RWPE2 (cell line): ENCODE measurements around the gene HSPA9.
A peak's percentile ranks its signal among the peaks of the same experiment; 100 is the strongest.

Experiments
- ATAC-seq: fragments of 200-7000 bp; cut with Tn5 transposase; 3 replicates; pipeline ENCODE4 v1.9.1; 2021; ENCODE audit warnings: low read depth
- DNase-seq: peaks from one replicate; pipeline ENCODE4 v3.0.0-alpha.2; 2020; ENCODE audit warnings: low spot score
- H3K27ac ChIP-seq: fragments of 450-650 bp; 2 replicates; pipeline ENCODE4 v1.5.1; 2017; ENCODE audit warnings: mild to moderate bottlenecking; ENCODE audit not compliant: poor library complexity, severe bottlenecking
- H3K27me3 ChIP-seq: fragments of 250-450 bp; sonication (Bioruptor Pico); 2 replicates; pipeline ENCODE4 v1.5.1; 2021; ENCODE audit warnings: mild to moderate bottlenecking, moderate library complexity; ENCODE audit not compliant: insufficient read depth, poor library complexity, severe bottlenecking
- H3K36me3 ChIP-seq: fragments of 250-450 bp; sonication (Bioruptor Pico); 2 replicates; pipeline ENCODE4 v1.5.1; 2020; ENCODE audit warnings: low read depth, mild to moderate bottlenecking, moderate library complexity
- H3K4me1 ChIP-seq: fragments of 250-450 bp; sonication (Bioruptor Pico); 2 replicates; pipeline ENCODE4 v1.5.1; 2021; ENCODE audit warnings: mild to moderate bottlenecking, moderate library complexity; ENCODE audit not compliant: insufficient read depth, poor library complexity, severe bottlenecking
- H3K4me3 ChIP-seq: fragments of 250-450 bp; sonication (Bioruptor Pico); 2 replicates; pipeline ENCODE4 v1.5.1; 2021; ENCODE audit warnings: mild to moderate bottlenecking, moderate library complexity; ENCODE audit not compliant: severe bottlenecking
- H3K9me3 ChIP-seq: fragments of 250-450 bp; sonication (Bioruptor Pico); 2 replicates; pipeline ENCODE4 v1.5.1; 2021; ENCODE audit warnings: mild to moderate bottlenecking, moderate library complexity; ENCODE audit not compliant: severe bottlenecking
- CTCF ChIP-seq: fragments of 450-650 bp; IDR thresholded peaks from one replicate; pipeline ENCODE4 v1.5.1; 2017; ENCODE audit warnings: mild to moderate bottlenecking, moderate library complexity; ENCODE audit not compliant: poor library complexity, severe bottlenecking

HSPA9 gene

GRCh38 chr5:138549414-138549813 is 25.8 kb downstream of the HSPA9 start:
- H3K36me3 ChIP-seq, result peaks cover 19% of the 10 kb centered on the region
- ATAC-seq, result no peak
- peaks cover 17% of the 10 kb centered on the region for H3K4me1 ChIP-seq
- no peak for DNase-seq
- TF ChIP-seq CTCF, result no peak
- H3K27ac ChIP-seq, result no peak overlapping the region
- no peaks in the 10 kb centered on the region for H3K9me3 ChIP-seq
- H3K4me3 ChIP-seq, result no peak overlapping the region
- no peaks in the 10 kb centered on the region for H3K27me3 ChIP-seq

- TF ChIP-seq CTCF, result no peak
- ATAC-seq (peak; percentile 16; the same call in 2 of the 3 replicates), DNase-seq (no peak)
- Histone ChIP-seq H3K9me3 (no peaks in the 10 kb centered on the region), H3K27me3 (no peaks in the 10 kb centered on the region), H3K4me3 (no peak overlapping the region), H3K36me3 (peaks cover 25% of the 10 kb centered on the region), H3K4me1 (peaks cover 23% of the 10 kb centered on the region), H3K27ac (peak overlapping the region; percentile 32)
These were observed 29.2 kb downstream of the HSPA9 start for GRCh38 chr5:138545919-138546562.

- Histone ChIP-seq H3K27me3 (no peaks in the 10 kb centered on the region), H3K36me3 (peaks cover 41% of the 10 kb centered on the region), H3K4me1 (peaks cover 36% of the 10 kb centered on the region), H3K9me3 (no peaks in the 10 kb centered on the region), H3K27ac (peak overlapping the region; percentile 67), H3K4me3 (peak overlapping the region; percentile 84)
- no peak for TF ChIP-seq CTCF
- ATAC-seq (no peak), DNase-seq (no peak)
These were observed 30.7 kb downstream of the HSPA9 start for GRCh38 chr5:138544181-138545134.

- Histone ChIP-seq H3K27me3 (no peaks in the 10 kb centered on the region), H3K27ac (peak overlapping the region; percentile 67), H3K4me3 (peak overlapping the region; percentile 84), H3K4me1 (peaks cover 38% of the 10 kb centered on the region), H3K9me3 (no peaks in the 10 kb centered on the region), H3K36me3 (peaks cover 44% of the 10 kb centered on the region)
- no peak for TF ChIP-seq CTCF
- DNase-seq (peak; percentile 82), ATAC-seq (peak; percentile 69)
These were observed 31.5 kb downstream of the HSPA9 start for GRCh38 chr5:138543730-138544104.
